ENCODE results near the gene KRTAP12-2. TPM values are rescaled to one million over a fixed set of nuclear protein-coding genes. Genes with fewer than 3 reads are reported as not detected.
"Not testable (repeated sequence)": the region's sequence is repeated elsewhere in the genome, so short reads cannot be mapped to it uniquely, and the experiment has no call there.

Gene KRTAP12-2
- total RNA-seq, 1 donor from 2014 or later: not detected

DNA sequence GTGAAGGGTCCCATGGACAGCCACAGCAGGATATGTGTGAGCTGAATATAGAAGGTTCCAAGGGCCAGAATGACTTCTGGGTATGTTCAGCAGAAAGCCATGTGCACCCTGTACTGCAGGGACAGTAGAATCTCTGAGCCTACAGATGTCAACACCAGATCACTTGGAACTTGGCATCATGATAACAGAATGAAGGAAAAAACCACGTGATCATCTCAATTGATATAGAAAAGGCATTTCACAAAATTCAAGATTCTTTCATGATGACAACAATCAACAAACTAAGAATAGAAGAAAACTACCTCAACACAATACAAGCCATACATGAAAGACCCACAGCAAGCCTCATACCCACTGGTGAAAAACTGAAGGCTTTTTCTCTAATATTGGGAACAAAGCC is 885 bp upstream of the KRTAP12-2 start:
- DNase-seq (ENCODE audit: low read depth, low spot score): no peak
- TF ChIP-seq, protein P1, sequence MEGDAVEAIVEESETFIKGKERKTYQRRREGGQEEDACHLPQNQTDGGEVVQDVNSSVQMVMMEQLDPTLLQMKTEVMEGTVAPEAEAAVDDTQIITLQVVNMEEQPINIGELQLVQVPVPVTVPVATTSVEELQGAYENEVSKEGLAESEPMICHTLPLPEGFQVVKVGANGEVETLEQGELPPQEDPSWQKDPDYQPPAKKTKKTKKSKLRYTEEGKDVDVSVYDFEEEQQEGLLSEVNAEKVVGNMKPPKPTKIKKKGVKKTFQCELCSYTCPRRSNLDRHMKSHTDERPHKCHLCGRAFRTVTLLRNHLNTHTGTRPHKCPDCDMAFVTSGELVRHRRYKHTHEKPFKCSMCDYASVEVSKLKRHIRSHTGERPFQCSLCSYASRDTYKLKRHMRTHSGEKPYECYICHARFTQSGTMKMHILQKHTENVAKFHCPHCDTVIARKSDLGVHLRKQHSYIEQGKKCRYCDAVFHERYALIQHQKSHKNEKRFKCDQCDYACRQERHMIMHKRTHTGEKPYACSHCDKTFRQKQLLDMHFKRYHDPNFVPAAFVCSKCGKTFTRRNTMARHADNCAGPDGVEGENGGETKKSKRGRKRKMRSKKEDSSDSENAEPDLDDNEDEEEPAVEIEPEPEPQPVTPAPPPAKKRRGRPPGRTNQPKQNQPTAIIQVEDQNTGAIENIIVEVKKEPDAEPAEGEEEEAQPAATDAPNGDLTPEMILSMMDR (conservative IDR thresholded peaks at IDR 0.05): no peak
- Mint-ChIP-seq H3K36me3 (ENCODE audit: low read depth) (peaks cover 8% of the 10 kb centered on the region), H3K27me3 (ENCODE audit: low read depth) (peaks cover 4% of the 10 kb centered on the region), H3K4me3 (no peak overlapping the region), H3K4me1 (no peaks in the 10 kb centered on the region), H3K27ac (ENCODE audit: unreplicated experiment) (no peak overlapping the region), H3K9me3 (peaks cover 12% of the 10 kb centered on the region)

DNA sequence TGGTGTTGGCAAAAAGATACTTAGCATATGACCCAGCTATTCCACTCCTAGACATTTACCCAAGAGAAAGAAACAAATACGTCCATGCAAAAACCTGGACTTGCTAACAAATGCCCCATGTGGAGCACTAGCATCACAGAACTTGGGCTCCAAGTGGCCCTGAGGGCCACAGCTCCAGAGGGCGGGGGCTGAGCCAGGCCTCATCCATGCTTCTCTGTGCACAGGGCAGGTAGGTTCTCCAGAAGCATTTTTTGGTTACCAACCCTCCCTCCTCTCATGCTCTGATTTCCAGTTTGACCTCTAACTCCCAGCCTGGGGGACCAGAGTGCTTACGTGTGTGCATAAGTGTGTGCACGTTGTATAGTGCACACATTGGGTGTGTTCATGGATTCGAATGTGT is 2.0 kb downstream of the KRTAP12-2 start:
- TF ChIP-seq, protein P1 (conservative IDR thresholded peaks at IDR 0.05): no peak
- Mint-ChIP-seq H3K36me3 (ENCODE audit: low read depth) (peaks cover 5% of the 10 kb centered on the region), H3K27ac (ENCODE audit: unreplicated experiment) (no peak overlapping the region), H3K27me3 (ENCODE audit: low read depth) (peaks cover 4% of the 10 kb centered on the region), H3K4me1 (peaks cover 4% of the 10 kb centered on the region), H3K9me3 (peaks cover 18% of the 10 kb centered on the region), H3K4me3 (no peak overlapping the region)
- no peak for DNase-seq (ENCODE audit: low read depth, low spot score)

DNA sequence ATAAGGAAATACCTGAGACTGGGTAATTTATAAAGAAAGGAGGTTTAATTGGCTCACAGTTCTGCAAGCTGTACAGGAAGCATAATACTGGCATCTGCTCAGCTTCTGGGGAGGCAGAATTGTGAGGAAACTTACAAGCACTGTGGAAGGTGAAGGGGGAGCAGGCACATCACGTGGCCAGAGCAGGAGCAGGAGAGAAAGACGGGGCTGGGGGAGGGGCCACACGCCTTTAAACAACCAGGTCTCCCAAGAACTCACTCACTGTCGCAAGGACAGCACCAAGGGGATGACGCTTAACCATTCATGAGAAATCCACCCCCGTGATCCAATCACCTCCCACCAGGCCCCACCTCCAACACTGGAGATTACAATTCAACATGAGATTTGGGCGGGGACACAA is 5.2 kb downstream of the KRTAP12-2 start:
- H3K9me3 Mint-ChIP-seq: peaks cover 17% of the 10 kb centered on the region
- peaks cover 13% of the 10 kb centered on the region for H3K4me1 Mint-ChIP-seq
- H3K4me3 Mint-ChIP-seq; H3K36me3 Mint-ChIP-seq (ENCODE audit: low read depth); H3K27me3 Mint-ChIP-seq (ENCODE audit: low read depth); DNase-seq (ENCODE audit: low read depth, low spot score); H3K27ac Mint-ChIP-seq (ENCODE audit: unreplicated experiment): not testable (repeated sequence)

DNA sequence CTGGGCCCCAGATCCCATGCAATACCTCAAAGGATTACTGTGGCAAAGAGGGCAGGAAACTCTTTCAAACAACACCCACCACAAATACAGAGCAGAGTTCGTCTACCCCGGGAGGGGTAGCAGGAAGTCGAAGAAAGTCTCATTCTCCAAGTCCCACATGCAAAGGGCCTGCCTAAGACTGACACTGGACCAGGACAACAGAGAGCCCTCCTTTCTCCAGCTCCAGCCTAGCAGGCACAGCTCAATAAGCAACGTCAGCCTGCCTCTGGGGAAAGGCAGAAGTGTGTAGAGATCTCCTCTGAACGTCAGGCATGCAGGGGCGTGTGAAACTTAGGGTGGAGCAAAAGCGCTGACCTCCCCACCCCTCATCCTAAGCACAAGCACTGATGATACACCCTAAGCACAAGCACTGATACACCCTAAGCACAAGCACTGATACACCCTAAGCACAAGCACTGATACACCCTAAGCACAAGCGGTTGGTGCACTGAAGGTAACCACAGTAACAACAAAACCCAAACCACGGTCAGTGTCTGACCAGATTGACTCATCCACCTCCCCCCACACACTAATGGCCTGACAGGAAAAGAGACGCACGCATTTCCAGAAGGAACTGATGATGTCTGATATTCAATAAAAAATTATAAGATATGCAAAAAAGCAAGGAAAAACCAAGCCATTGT is 7.7 kb downstream of the KRTAP12-2 start:
- Mint-ChIP-seq H3K4me1 (peaks cover 13% of the 10 kb centered on the region), H3K27ac (ENCODE audit: unreplicated experiment) (no peak overlapping the region), H3K9me3 (peaks cover 11% of the 10 kb centered on the region), H3K27me3 (ENCODE audit: low read depth) (no peaks in the 10 kb centered on the region), H3K4me3 (no peak overlapping the region), H3K36me3 (ENCODE audit: low read depth) (peaks cover 2% of the 10 kb centered on the region)
- TF ChIP-seq, protein P1 (conservative IDR thresholded peaks at IDR 0.05): no peak
- no peak for DNase-seq (ENCODE audit: low read depth, low spot score)

DNA sequence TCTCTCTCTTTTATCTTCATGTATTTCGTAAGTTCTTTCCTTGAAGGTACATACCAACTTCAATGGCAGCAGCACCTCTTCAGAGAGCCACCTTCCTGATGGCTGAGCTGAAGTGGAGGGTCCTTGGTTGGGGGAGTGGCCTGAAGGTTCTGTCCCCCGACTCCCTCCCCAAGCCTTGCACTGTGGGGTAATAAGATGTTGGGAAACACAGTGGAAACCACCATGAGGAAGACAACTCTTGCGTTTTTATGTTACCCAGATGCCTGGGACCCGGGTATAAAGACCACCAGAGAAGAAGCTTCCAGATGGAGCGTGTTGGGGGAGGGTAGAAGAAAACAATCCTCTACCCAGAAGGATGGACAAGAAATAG is 8.2 kb downstream of the KRTAP12-2 start:
- Mint-ChIP-seq H3K27me3 (ENCODE audit: low read depth) (no peaks in the 10 kb centered on the region), H3K27ac (ENCODE audit: unreplicated experiment) (no peak overlapping the region), H3K36me3 (ENCODE audit: low read depth) (peaks cover 2% of the 10 kb centered on the region), H3K4me3 (no peak overlapping the region), H3K9me3 (peaks cover 11% of the 10 kb centered on the region), H3K4me1 (peaks cover 13% of the 10 kb centered on the region)
- TF ChIP-seq, protein P1 (conservative IDR thresholded peaks at IDR 0.05): no peak
- no peak for DNase-seq (ENCODE audit: low read depth, low spot score)

DNA sequence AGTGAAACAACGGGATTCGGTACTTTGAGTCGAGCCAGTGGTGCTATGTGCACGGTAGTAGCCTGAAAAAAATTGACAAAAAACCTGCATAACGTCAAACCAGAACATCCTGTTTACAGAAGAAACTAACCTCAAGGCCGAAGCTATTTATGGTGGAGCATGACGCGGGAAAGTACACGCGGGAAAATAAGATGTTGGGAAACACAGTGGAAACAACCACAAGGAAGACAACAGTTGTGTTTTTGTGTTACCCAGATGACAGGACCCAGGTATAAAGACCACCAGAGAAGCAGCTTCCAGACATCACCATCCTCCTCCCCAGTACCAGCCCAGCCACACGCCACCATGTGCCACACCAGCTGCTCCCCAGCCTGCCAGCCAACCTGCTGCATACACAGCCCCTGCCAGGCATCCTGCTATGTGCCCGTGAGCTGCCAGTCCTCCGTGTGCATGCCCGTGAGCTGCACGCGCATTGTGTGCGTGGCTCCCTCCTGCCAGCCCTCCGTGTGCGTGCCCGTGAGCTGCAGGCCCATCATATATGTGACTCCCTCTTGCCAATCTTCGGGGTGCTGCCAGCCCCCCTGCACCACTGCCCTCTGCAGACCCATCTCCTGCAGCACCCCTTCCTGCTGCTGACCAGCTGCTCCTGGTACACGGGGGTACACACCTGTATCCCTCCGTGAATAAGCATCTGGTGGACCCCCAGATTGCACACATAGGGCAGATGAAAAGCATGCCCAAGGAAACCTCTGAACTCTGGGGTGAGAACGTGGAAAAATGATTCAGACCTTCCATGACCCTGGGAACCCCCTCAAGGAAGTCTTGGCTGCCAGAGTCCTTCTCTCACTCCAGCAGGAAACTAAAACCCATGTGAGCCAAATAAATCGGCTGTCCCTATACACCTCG is 8.8 kb downstream of the KRTAP12-2 start, which contains the start of gene KRTAP12-3:
Gene KRTAP12-3 (plus strand): TSS at position 298 of the 906 bp plus-strand sequence. CDS start 48 bp downstream, at position 346.
- Mint-ChIP-seq H3K4me1 (peaks cover 13% of the 10 kb centered on the region), H3K4me3 (no peak within 1 kb of the TSS), H3K36me3 (ENCODE audit: low read depth) (peaks cover 2% of the 10 kb centered on the region), H3K27me3 (ENCODE audit: low read depth) (no peaks in the 10 kb centered on the region), H3K27ac (ENCODE audit: unreplicated experiment) (no peak within 1 kb of the TSS), H3K9me3 (peaks cover 11% of the 10 kb centered on the region)
- no peak for DNase-seq (ENCODE audit: low read depth, low spot score)
- TF ChIP-seq, protein P1 (conservative IDR thresholded peaks at IDR 0.05): no peak

Measured in neural crest cell (in vitro differentiated cells).